ENCODE data around the gene WNT5A.

WNT5A gene

GRCh38 chr3:55453886-55454496, 33.1 kb downstream of the WNT5A start:
- Mint-ChIP-seq H3K4me1 (no peaks in the 10 kb centered on the region), H3K4me3 (no peak overlapping the region), H3K27me3 (peaks cover 7% of the 10 kb centered on the region), H3K9me3 (no peaks in the 10 kb centered on the region), H3K27ac (no peak overlapping the region)
- DNase-seq (no peak), ATAC-seq (no peak)

- H3K9me3 Mint-ChIP-seq, result no peaks in the 10 kb centered on the region
- no peak for ATAC-seq
- no peaks in the 10 kb centered on the region for H3K4me1 Mint-ChIP-seq
- H3K4me3 Mint-ChIP-seq, result no peak overlapping the region
- no peak for DNase-seq
- H3K27ac Mint-ChIP-seq, result no peak overlapping the region
- peaks cover 7% of the 10 kb centered on the region for H3K27me3 Mint-ChIP-seq
These were observed 34.2 kb downstream of the WNT5A start for GRCh38 chr3:55452886-55453285.

- H3K4me3 Mint-ChIP-seq, result no peak overlapping the region
- H3K4me1 Mint-ChIP-seq, result no peaks in the 10 kb centered on the region
- no peak overlapping the region for H3K27ac Mint-ChIP-seq
- no peak for ATAC-seq
- peaks cover 0 to 9% of the 10 kb centered on the region in 2 donors for H3K9me3 Mint-ChIP-seq
- no peak for DNase-seq
- peaks cover 30% of the 10 kb centered on the region for H3K27me3 Mint-ChIP-seq
These were observed 37.6 kb downstream of the WNT5A start for GRCh38 chr3:55449527-55449926.

GRCh38 chr3:55446850-55447249, 40.3 kb downstream of the WNT5A start:
- H3K27me3 Mint-ChIP-seq, result peaks cover 24% of the 10 kb centered on the region
- no peak overlapping the region for H3K4me3 Mint-ChIP-seq
- no peak for ATAC-seq
- no peak overlapping the region for H3K27ac Mint-ChIP-seq
- no peak for DNase-seq
- H3K4me1 Mint-ChIP-seq, result no peaks in the 10 kb centered on the region
- H3K9me3 Mint-ChIP-seq, result peaks cover 0 to 9% of the 10 kb centered on the region in 2 donors

DNA sequence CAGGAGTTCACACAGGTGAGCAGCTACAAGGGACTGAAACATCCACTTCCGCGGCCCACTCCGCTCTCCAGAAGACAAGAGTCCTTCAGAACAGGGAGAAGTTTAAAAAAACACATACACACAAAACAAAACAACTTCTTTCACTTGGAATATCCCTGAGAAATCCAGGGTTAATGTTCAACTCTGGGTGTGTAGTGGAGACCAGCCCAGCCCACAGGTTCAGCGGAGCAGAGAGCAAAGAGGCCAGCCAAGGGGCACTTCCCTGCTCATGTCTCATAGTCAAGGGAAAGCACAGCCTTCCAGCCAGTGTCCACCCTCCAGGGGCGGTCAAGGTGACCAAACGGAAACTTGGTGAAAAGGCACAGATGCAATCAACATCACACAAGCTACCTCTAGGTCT, 41.6 kb downstream of the WNT5A start:
- ATAC-seq (no peak), DNase-seq (no peak)
- H3K27me3 Mint-ChIP-seq, result peaks cover 24% of the 10 kb centered on the region
- peaks cover 0 to 9% of the 10 kb centered on the region in 2 donors for H3K9me3 Mint-ChIP-seq
- no peaks in the 10 kb centered on the region for H3K4me1 Mint-ChIP-seq
- H3K27ac Mint-ChIP-seq, result no peak overlapping the region
- no peak overlapping the region for H3K4me3 Mint-ChIP-seq

DNA sequence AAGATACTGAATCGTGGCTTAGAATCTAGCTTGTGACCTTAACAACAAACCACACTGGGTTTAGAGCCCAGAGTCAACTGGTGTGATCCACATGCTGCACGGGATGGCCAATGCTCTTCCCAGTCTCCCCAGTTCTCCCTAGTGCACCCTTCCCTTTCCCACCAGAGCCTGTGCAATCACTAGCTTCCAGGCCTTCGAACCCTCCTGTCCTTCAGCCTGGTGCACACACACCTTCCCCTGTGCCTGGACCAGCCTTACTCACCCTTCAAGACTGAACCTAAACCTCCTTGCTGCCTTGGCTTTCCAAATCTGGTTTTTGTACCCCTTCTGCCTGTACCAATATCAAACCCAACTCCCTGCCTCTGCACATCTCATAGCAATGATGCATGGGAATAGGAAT, 43.8 kb downstream of the WNT5A start:
- Mint-ChIP-seq H3K4me1 (no peaks in the 10 kb centered on the region), H3K27ac (no peak overlapping the region), H3K27me3 (peaks cover 24% of the 10 kb centered on the region), H3K9me3 (peaks cover 0 to 9% of the 10 kb centered on the region in 2 donors), H3K4me3 (no peak overlapping the region)
- DNase-seq, result no peak
- no peak for ATAC-seq

GRCh38 chr3:55442861-55443260, 44.2 kb downstream of the WNT5A start:
- no peak overlapping the region for H3K4me3 Mint-ChIP-seq
- H3K4me1 Mint-ChIP-seq, result no peaks in the 10 kb centered on the region
- no peak for ATAC-seq
- peaks cover 23% of the 10 kb centered on the region for H3K27me3 Mint-ChIP-seq
- H3K27ac Mint-ChIP-seq, result no peak overlapping the region
- DNase-seq, result no peak
- H3K9me3 Mint-ChIP-seq, result peaks cover 0 to 9% of the 10 kb centered on the region in 2 donors

GRCh38 chr3:55441499-55441898, 45.6 kb downstream of the WNT5A start:
- peaks cover 0 to under 1% of the 10 kb centered on the region in 2 donors for H3K9me3 Mint-ChIP-seq
- H3K27ac Mint-ChIP-seq, result no peak overlapping the region
- H3K4me1 Mint-ChIP-seq, result no peaks in the 10 kb centered on the region
- H3K27me3 Mint-ChIP-seq, result peaks cover 10% of the 10 kb centered on the region
- H3K4me3 Mint-ChIP-seq, result no peak overlapping the region
- DNase-seq, result no peak
- ATAC-seq, result no peak

DNA sequence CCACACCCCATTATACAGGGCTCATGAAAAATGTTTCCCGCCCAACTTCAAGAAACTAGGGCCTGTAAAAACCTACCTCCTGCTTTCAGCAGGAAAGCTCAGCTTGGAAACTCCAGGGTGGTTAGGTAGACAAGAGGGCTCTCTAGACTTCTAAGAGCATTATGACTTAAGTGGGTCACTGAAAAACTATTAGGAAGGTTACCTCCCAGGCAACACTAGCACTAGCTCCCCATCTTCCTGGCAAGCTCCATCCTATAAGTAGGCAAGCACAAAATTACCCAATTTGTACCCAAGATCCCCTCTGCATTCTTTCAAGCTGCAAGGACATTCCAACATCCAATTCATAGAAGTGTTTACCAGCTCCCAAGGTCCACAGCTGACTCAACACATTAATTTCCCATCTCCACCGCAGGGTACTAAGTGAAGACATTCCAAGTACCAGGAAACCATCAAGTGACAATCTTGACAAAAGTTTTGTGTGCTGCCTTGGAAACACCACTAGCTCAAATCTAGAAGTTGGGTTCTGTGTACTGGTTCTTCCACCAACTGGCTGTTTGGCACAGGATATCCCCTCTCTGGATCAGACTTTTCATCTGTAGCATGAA, 46.9 kb downstream of the WNT5A start:
- Mint-ChIP-seq H3K4me1 (no peaks in the 10 kb centered on the region), H3K9me3 (no peaks in the 10 kb centered on the region), H3K4me3 (no peak overlapping the region), H3K27me3 (peaks cover 7% of the 10 kb centered on the region), H3K27ac (no peak overlapping the region)
- no peak for DNase-seq
- no peak for ATAC-seq

GRCh38 chr3:55439657-55440056, 47.4 kb downstream of the WNT5A start:
- Mint-ChIP-seq H3K27me3 (peaks cover 2% of the 10 kb centered on the region), H3K4me1 (no peaks in the 10 kb centered on the region), H3K27ac (no peak overlapping the region), H3K4me3 (no peak overlapping the region), H3K9me3 (no peaks in the 10 kb centered on the region)
- ATAC-seq (no peak), DNase-seq (no peak)

DNA sequence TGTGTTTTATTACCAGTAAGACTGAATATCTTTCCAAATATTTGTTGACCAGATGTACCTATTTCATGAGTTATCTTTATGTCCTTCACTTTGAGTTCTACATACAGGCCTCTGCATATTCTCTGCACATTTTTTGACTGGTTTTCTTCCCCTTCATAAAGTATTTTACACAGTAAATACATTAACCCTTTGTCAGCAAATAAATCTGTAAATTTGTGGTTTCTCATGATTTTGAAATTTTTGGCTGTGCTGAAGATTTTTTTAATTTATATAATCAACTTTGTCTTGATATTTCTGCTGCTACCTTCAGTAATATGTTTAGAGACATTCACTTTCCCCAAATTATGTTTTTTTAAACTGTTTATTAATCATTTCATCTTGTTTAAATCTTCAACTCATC, 50.5 kb downstream of the WNT5A start:
- H3K4me3 Mint-ChIP-seq, result no peak overlapping the region
- H3K27me3 Mint-ChIP-seq, result no peaks in the 10 kb centered on the region
- H3K4me1 Mint-ChIP-seq, result no peaks in the 10 kb centered on the region
- no peaks in the 10 kb centered on the region for H3K9me3 Mint-ChIP-seq
- no peak for DNase-seq
- ATAC-seq, result no peak
- H3K27ac Mint-ChIP-seq, result no peak overlapping the region

DNA sequence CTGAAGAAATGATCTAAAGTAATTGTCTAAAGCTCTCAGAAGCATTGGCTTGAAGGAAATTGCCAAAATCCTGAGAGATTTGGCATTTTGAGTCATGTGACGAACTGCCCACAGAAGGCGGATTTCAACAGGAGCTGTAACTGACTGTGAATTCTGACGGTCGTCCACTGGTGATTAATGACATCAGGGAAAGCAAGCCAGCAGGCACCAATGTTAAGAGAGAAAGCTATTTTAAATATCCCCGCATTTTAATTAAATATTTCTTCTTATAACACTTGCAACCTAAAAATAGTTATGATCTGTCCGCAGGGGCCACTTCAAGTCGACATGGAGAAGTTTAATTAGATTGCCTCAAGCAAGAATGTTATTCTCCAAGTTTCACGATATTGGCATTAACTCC, 51.6 kb downstream of the WNT5A start:
- DNase-seq (no peak), ATAC-seq (no peak)
- Mint-ChIP-seq H3K27ac (no peak overlapping the region), H3K4me3 (no peak overlapping the region), H3K9me3 (no peaks in the 10 kb centered on the region), H3K4me1 (no peaks in the 10 kb centered on the region), H3K27me3 (no peaks in the 10 kb centered on the region)

DNA sequence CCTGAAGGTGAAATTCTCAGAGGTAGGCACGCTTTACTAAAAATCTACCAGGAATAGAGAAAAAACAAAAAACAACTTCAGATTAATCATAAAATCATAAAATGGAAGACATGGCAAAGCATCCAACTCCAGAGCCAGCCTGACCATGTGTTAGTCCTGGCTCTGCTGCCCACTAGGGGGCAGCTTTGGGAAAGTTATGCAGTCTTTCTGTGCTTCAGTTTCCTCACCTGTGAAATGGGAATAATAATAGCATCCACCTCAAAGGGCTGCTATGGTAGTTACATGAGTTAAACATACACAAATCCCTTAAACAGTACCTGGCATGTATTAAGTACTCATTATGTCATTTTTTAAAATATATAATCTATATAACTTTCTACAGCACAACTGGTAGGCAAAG, 52.3 kb downstream of the WNT5A start:
- Mint-ChIP-seq H3K4me3 (no peak overlapping the region), H3K4me1 (no peaks in the 10 kb centered on the region), H3K27ac (no peak overlapping the region), H3K9me3 (no peaks in the 10 kb centered on the region), H3K27me3 (no peaks in the 10 kb centered on the region)
- DNase-seq, result peak in 1 of 2 donors; percentile 18
- no peak for ATAC-seq

DNA sequence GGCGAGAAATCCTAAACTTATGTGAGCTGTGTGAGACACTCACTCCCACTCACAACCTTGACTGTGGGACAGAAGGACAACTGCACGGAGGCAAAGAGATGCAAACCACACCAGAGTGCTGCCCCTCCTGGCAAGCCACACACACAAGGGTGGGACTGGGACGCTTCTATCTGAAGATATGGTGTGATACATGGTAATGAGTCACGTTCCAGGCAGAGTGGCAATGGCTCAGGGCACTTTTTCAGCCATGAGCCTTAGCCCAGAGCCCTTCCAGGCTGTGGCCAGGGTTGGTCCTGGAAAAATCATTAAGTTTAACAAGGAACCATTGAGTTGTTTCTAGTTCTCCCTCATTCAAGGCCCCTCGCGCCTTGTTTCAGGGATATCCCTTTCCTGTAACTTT, 56.1 kb downstream of the WNT5A start:
- H3K27ac Mint-ChIP-seq, result no peak overlapping the region
- H3K9me3 Mint-ChIP-seq, result peaks cover 0 to 7% of the 10 kb centered on the region in 2 donors
- no peak overlapping the region for H3K4me3 Mint-ChIP-seq
- peaks cover 8% of the 10 kb centered on the region for H3K27me3 Mint-ChIP-seq
- no peak for DNase-seq
- no peak for ATAC-seq
- H3K4me1 Mint-ChIP-seq, result no peaks in the 10 kb centered on the region

DNA sequence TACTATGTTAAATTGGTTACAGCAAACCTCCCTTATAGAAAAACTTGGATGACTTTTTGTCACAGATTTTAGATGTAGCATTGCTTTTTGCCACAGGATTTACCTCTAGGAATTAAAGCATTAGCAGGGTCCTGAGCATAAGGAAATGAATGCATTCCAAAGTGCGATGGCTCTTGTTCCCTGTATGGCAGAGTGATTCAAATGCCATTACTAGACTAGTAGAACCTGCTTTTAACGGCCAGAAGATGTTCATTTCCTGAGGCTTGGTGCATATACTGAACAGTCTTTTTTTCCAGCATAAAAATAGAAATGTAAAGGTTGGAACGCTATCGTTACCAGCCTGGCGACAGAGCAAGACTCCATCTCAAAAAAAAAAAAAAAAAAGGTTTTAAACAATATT, 59.4 kb downstream of the WNT5A start:
- peaks cover 0 to 7% of the 10 kb centered on the region in 2 donors for H3K9me3 Mint-ChIP-seq
- ATAC-seq (no peak), DNase-seq (no peak)
- H3K4me3 Mint-ChIP-seq, result no peak overlapping the region
- H3K27me3 Mint-ChIP-seq, result peaks cover 8% of the 10 kb centered on the region
- no peaks in the 10 kb centered on the region for H3K4me1 Mint-ChIP-seq
- no peak overlapping the region for H3K27ac Mint-ChIP-seq

DNA sequence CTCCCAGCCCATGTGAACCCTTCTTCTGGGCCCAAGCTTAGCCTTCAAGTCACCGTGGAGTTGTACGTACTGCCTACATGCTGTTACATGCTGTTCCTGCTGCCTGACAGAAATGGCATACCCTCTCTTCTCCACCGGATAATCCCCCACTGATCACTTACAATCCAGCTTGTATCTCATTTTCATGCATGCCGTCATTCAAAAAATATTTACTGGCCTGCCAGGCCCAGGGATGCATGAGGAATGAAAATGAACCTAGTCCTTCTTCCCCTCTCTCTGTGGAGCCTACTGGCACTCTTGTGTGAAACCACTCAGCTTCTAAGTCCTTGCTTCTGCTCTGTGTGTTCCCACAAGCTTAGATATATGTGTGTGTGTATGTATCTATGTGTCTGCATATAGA, 60.6 kb downstream of the WNT5A start:
- ATAC-seq, result no peak
- Mint-ChIP-seq H3K4me3 (no peak overlapping the region), H3K4me1 (no peaks in the 10 kb centered on the region), H3K27me3 (peaks cover 8% of the 10 kb centered on the region), H3K9me3 (peaks cover 0 to 7% of the 10 kb centered on the region in 2 donors), H3K27ac (no peak overlapping the region)
- no peak for DNase-seq

DNA sequence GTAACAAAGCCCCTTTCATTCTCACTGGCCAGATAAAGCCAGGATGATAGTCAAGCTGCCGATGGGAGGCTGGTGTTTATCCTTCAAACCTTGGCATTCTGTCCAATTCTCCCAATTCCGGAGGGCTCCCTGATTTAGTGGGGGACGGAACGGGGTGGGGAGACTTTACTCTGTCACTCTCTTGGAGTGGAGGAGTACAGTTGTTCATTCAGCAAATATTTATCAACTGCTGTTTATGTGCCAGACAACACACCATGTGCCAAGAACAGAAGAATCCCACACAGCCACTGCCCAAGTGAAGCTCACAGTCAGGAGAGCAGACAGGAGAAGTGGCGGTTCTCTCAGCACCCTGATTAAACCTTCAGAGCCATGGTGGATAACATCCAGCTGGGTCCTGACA, 63.3 kb downstream of the WNT5A start:
- Mint-ChIP-seq H3K27ac (no peak overlapping the region), H3K4me1 (no peaks in the 10 kb centered on the region), H3K27me3 (peaks cover 8% of the 10 kb centered on the region), H3K4me3 (no peak overlapping the region), H3K9me3 (peaks cover 0 to 7% of the 10 kb centered on the region in 2 donors)
- ATAC-seq (no peak), DNase-seq (no peak)

Data from stimulated activated naive CD8-positive, alpha-beta T cell treated with anti-CD3 and anti-CD28 coated beads, Interleukin-15, amount 100 ng/mL, for 72 hours (primary cell).